ENCODE measurements around the gene DNMT3A. TPM values are rescaled to one million over a fixed set of nuclear protein-coding genes. Genes with fewer than 3 reads are reported as not detected.

DNMT3A gene
- total RNA-seq, 1 donor from 2014 or later: 219 TPM

DNA sequence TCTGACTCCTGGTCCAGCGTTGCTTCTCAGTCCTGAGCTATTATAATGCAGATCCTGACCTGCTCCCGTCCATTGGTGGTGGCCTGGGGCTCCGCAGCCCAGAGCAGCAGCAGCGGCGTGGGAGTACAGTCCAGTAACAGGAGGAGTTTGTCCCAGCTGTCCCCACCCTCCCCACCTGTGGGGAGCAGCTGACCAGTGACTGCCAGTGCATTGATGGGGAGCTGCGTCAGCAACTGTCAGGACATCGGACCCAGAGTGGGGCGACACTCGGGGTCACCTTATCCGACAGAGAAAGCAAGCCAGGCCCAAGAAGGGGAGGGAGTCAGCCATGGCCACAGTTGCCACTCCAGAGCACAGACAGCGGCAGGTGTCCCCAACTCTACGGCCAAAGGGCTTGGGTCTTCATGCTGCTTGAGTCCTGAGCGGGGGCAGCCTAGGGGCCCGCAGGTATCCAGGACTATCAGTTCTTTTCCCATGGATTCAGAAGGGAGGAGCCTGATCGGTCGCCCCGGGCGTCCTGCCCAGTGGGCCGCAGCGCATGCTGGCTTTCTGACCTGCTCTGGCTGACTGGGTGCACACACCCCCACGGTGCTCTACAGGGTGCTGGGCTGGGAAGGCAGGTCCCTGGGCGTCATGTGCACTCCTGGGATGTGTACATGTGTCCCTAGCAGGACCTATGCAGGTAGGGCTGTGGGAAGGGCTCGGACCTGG is 29.7 kb downstream of the DNMT3A start:
- TF ChIP-seq, protein P1, sequence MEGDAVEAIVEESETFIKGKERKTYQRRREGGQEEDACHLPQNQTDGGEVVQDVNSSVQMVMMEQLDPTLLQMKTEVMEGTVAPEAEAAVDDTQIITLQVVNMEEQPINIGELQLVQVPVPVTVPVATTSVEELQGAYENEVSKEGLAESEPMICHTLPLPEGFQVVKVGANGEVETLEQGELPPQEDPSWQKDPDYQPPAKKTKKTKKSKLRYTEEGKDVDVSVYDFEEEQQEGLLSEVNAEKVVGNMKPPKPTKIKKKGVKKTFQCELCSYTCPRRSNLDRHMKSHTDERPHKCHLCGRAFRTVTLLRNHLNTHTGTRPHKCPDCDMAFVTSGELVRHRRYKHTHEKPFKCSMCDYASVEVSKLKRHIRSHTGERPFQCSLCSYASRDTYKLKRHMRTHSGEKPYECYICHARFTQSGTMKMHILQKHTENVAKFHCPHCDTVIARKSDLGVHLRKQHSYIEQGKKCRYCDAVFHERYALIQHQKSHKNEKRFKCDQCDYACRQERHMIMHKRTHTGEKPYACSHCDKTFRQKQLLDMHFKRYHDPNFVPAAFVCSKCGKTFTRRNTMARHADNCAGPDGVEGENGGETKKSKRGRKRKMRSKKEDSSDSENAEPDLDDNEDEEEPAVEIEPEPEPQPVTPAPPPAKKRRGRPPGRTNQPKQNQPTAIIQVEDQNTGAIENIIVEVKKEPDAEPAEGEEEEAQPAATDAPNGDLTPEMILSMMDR (IDR thresholded peaks at IDR 0.05; ENCODE audit: unreplicated experiment): no peak
- H3K4me3 Mint-ChIP-seq: no peak overlapping the region
- peaks cover 33% of the 10 kb centered on the region for H3K4me1 Mint-ChIP-seq
- H3K9me3 Mint-ChIP-seq: no peaks in the 10 kb centered on the region
- H3K27ac Mint-ChIP-seq: peak overlapping the region; percentile 62
- no peaks in the 10 kb centered on the region for H3K27me3 Mint-ChIP-seq (ENCODE audit: low read depth)
- H3K36me3 Mint-ChIP-seq: peaks cover 4% of the 10 kb centered on the region
- no peak for DNase-seq (ENCODE audit: low spot score in 2 of 2, unreplicated experiment in 2 of 2)

DNA sequence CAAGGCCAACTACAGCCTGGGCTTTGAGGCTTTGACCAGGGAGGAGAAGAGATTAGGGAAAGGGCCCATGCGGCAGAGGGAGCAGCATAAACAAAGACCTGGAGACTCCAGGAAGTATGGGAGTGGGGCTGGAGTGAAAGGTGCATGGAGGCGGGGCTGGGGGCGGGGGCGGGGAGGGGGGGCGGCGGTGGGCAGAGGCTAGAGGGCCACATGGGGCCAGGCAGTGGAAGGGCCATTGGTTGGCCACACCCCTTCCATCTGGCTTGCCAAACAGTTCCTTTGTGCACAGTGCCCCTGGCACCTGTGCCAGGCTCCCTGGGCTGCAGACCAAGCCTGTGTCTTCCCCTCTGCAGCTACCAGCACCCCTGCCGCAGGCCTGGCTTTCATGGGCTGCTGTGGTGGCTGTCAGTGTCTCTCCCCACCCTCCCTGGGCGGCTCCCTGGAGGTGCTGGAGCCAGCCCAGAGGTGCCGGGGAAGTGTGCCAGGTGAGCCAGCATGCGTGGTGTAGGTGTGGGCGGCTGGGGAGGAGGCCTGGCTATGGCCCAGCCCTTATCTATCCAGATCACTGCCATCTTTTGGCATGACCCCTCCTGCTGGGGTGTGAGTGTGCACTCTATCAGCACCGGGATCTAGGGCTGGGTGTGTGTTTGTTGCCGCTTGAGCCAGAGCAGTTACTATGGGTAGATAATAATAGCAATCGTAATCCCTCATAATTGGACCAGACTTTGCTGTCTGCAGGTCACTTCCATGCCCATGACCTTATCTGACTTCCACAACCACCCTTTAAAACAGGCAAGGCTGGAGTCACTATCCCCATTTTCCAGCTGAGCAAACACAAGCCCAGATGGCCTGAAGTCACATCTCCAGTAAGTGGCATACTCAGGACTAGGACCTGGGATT is 30.5 kb downstream of the DNMT3A start:
- DNase-seq (ENCODE audit: low spot score in 2 of 2, unreplicated experiment in 2 of 2): no peak
- Mint-ChIP-seq H3K4me3 (peak overlapping the region; percentile 26), H3K4me1 (peaks cover 26% of the 10 kb centered on the region), H3K27ac (peak overlapping the region; percentile 89), H3K27me3 (ENCODE audit: low read depth) (no peaks in the 10 kb centered on the region), H3K36me3 (peaks cover 6% of the 10 kb centered on the region), H3K9me3 (no peaks in the 10 kb centered on the region)
- TF ChIP-seq, protein P1 (IDR thresholded peaks at IDR 0.05; ENCODE audit: unreplicated experiment): no peak

GRCh38 chr2:25310709-25310964 is 31.1 kb downstream of the DNMT3A start:
- peaks cover 8% of the 10 kb centered on the region for H3K36me3 Mint-ChIP-seq
- TF ChIP-seq, protein P1 (IDR thresholded peaks at IDR 0.05; ENCODE audit: unreplicated experiment): no peak
- peak overlapping the region; percentile 26 for H3K4me3 Mint-ChIP-seq
- H3K27me3 Mint-ChIP-seq (ENCODE audit: low read depth): no peaks in the 10 kb centered on the region
- H3K27ac Mint-ChIP-seq: peak overlapping the region; percentile 89
- no peak for DNase-seq (ENCODE audit: low spot score in 2 of 2, unreplicated experiment in 2 of 2)
- H3K9me3 Mint-ChIP-seq: no peaks in the 10 kb centered on the region
- H3K4me1 Mint-ChIP-seq: peaks cover 24% of the 10 kb centered on the region

GRCh38 chr2:25309402-25309801 is 32.3 kb downstream of the DNMT3A start:
- Mint-ChIP-seq H3K27ac (peak overlapping the region; percentile 9), H3K36me3 (peaks cover 8% of the 10 kb centered on the region), H3K27me3 (ENCODE audit: low read depth) (no peaks in the 10 kb centered on the region), H3K4me3 (no peak overlapping the region), H3K4me1 (peaks cover 24% of the 10 kb centered on the region), H3K9me3 (no peaks in the 10 kb centered on the region)
- TF ChIP-seq, protein P1 (IDR thresholded peaks at IDR 0.05; ENCODE audit: unreplicated experiment): peak; percentile 44
- peak in 1 of 2 experiments; percentile 51 for DNase-seq (ENCODE audit: low spot score in 2 of 2, unreplicated experiment in 2 of 2)

GRCh38 chr2:25308599-25308998 is 33.1 kb downstream of the DNMT3A start:
- Mint-ChIP-seq H3K9me3 (no peaks in the 10 kb centered on the region), H3K4me3 (no peak overlapping the region), H3K36me3 (peaks cover 8% of the 10 kb centered on the region), H3K27ac (no peak overlapping the region), H3K27me3 (ENCODE audit: low read depth) (no peaks in the 10 kb centered on the region), H3K4me1 (peaks cover 25% of the 10 kb centered on the region)
- TF ChIP-seq, protein P1 (IDR thresholded peaks at IDR 0.05; ENCODE audit: unreplicated experiment): no peak
- no peak for DNase-seq (ENCODE audit: low spot score in 2 of 2, unreplicated experiment in 2 of 2)
